Lung (tissue), 16 donors: Measurements from ENCODE around the gene ADCYAP1R1. TPM values are rescaled to one million over a fixed set of nuclear protein-coding genes. Genes with fewer than 3 reads are reported as not detected.
A peak's percentile ranks its signal among the peaks of the same experiment; 100 is the strongest.

ENCODE experiments used
- ATAC-seq: fragments of 200-7000 bp; cut with Tn5 transposase; one replicate; pipeline ENCODE4 v1.9.1; 2020; ENCODE audit warnings: moderate number of reproducible peaks; ENCODE audit not compliant: insufficient read depth, low FRiP score
- DNase-seq, 3 donors: peaks; one replicate each; pipeline ENCODE4 v3.0.0-alpha.2; 2013 to 2017
- H3K27ac ChIP-seq, 2 donors: one replicate each; pipeline ENCODE4 v1.5.1; 2013; ENCODE audit warnings: mild to moderate bottlenecking in 2 of 2, moderate library complexity in 2 of 2, control low read depth in 1 of 2, inconsistent platforms in 1 of 2, low read depth in 1 of 2, low read length in 1 of 2
- H3K27me3 ChIP-seq, 3 donors: one replicate each; pipeline ENCODE4 v1.5.1; 2013; ENCODE audit warnings: low read length in 2 of 3; ENCODE audit not compliant: control insufficient read depth in 3 of 3, insufficient read depth in 3 of 3
- H3K36me3 ChIP-seq, 4 donors: one replicate each; pipeline ENCODE4 v1.5.1; 2013; ENCODE audit warnings: low read length in 4 of 4, mild to moderate bottlenecking in 1 of 4, moderate library complexity in 1 of 4; ENCODE audit not compliant: control insufficient read depth in 4 of 4, insufficient read depth in 4 of 4
- H3K4me1 ChIP-seq, 5 donors: one replicate each; pipeline ENCODE4 v1.5.1; 2013; ENCODE audit warnings: low read length in 5 of 5, mild to moderate bottlenecking in 2 of 5, moderate library complexity in 1 of 5; ENCODE audit not compliant: control insufficient read depth in 5 of 5, insufficient read depth in 5 of 5
- H3K4me3 ChIP-seq: one replicate; pipeline ENCODE4 v1.5.1; 2013; ENCODE audit warnings: mild to moderate bottlenecking, control low read depth, moderate library complexity
- H3K9ac ChIP-seq, 2 donors: one replicate each; pipeline ENCODE4 v1.5.1; 2013; ENCODE audit warnings: low read length in 2 of 2, control low read depth in 1 of 2; ENCODE audit not compliant: insufficient read depth in 1 of 2
- H3K9me3 ChIP-seq, 4 donors: one replicate each; pipeline ENCODE4 v1.5.1; 2013; ENCODE audit warnings: low read length in 3 of 4, mild to moderate bottlenecking in 1 of 4, moderate library complexity in 1 of 4; ENCODE audit not compliant: control insufficient read depth in 4 of 4, insufficient read depth in 3 of 4
- WGBS, 2 donors: extraction: QIAGEN DNeasy Blood & Tissue Kit; methylation state at CpG; one replicate each; pipeline ENCODE4 v1.1.7; 2013; 5-methylcytosine and 5-hydroxymethylcytosine counted together
- long read RNA-seq, 5 donors: transcript quantifications; one replicate each; lab custom pipeline, GENCODE V29; 2026
- polyA plus RNA-seq, 2 donors: library from polyadenylated mRNA; stranded (reverse); fragments of 200-250 nt; gene quantifications; one replicate each; pipeline ENCODE4 v1.2.1, GENCODE V29; 2013
- total RNA-seq, 2 donors: library from RNA; depleted of rRNA in 1 of 2; stranded (reverse); fragments of >200 nt in 1 of 2; gene quantifications; one replicate each; pipeline ENCODE4 v1.2.1, GENCODE V29; 2014 to 2021
- TF ChIP-seq, protein P1 (sequence below): IDR thresholded peaks from 2 replicates; pipeline ENCODE4 v1.5.1; 2012; ENCODE audit warnings: mild to moderate bottlenecking; ENCODE audit errors: control extremely low read depth, extremely low read depth
- donor health status: control.
- donor health status: control.
- donor health status: Bipolar disorder and iron deficiency.
- donor health status: healthy.
- donor health status: DM: yes; HTN: yes; CAD: no.

Gene ADCYAP1R1
- under 1 TPM; 0.25 to 1.00 TPM for total RNA-seq
- under 1 TPM; 0.14 to 0.53 TPM for polyA plus RNA-seq
- long read RNA-seq, donor 1: 0 reads
- long read RNA-seq, donor 2: 0 reads
- long read RNA-seq, donor 3: 0 reads
- long read RNA-seq, donor 4: 0 reads
- long read RNA-seq, donor 5: 0 reads

DNA sequence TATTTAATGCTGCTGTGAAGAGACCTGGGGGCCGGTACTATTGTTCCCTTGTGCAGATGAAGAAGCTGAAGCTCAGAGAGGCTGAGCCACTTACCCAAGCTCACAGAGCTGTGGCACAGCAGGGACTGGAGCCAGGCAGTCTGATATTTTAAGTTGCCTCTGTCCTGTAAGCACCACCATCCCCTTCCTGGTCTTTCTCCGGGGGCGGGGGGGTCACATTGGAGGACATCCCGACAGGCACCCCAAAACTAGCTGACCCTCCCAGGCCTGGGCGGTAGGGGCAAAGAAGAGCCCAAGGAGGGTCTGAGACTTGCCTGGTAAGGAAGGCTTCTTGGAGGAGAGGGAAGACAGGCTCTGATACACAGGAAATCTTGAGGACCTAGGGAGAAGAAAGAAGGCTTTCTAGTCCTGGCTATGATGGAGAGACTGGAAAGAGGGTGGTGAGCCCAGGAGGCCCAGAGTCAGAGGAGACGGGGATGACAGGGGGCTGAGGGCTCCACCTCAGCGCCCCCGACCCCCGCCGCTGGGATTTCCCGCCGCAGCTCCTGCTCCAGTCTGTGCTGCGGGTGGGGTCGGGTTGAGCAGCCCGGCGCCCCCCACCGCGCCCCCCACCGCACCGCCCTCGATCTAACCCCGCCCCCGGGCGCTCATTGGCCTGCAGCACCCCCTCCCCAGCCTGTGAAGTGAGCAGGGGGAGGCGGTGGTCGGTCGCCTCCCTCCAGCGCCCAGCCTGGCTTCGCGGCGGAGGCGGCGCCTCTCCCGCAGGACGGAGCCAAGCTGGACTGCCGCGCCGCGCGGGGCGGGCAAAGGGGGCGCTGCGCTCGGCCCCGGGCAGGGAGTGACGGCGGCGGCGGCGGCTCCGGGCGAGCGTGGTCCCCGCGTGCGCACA lies at the start of gene ADCYAP1R1:
ADCYAP1R1 (plus strand) TSS at position 711 of the 889 bp plus-strand sequence. CDS start 10,957 bp downstream, outside the sequence.
- peaks cover 10 to 34% (median 31%) of the 10 kb centered on the region in 3 donors for H3K27me3 ChIP-seq
- TF ChIP-seq, protein P1, sequence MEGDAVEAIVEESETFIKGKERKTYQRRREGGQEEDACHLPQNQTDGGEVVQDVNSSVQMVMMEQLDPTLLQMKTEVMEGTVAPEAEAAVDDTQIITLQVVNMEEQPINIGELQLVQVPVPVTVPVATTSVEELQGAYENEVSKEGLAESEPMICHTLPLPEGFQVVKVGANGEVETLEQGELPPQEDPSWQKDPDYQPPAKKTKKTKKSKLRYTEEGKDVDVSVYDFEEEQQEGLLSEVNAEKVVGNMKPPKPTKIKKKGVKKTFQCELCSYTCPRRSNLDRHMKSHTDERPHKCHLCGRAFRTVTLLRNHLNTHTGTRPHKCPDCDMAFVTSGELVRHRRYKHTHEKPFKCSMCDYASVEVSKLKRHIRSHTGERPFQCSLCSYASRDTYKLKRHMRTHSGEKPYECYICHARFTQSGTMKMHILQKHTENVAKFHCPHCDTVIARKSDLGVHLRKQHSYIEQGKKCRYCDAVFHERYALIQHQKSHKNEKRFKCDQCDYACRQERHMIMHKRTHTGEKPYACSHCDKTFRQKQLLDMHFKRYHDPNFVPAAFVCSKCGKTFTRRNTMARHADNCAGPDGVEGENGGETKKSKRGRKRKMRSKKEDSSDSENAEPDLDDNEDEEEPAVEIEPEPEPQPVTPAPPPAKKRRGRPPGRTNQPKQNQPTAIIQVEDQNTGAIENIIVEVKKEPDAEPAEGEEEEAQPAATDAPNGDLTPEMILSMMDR: no peak
- ATAC-seq: no peak

DNA sequence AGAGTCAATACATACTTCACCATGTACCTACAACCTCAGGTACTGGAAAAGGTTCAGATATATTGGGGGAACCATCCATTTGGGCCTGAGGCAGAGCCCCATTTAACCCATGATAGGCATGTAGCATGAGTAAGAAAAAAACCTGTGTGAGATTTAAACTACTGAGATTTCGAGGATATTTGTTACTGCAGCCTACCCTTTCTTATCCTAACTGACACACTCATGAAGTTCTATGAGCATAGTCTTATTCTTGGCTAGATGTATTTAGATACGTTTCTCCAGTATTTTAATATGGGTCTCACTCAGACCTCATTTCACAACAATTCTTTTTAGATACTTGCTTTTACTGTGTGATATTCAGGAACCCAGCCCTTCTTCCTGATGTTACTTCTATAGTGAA lies 49.0 kb upstream of the ADCYAP1R1 start:
- Histone ChIP-seq H3K27me3 (no peaks in the 10 kb centered on the region), H3K9me3 (peaks cover 0 to 2% (median 0%) of the 10 kb centered on the region in 4 donors), H3K4me3 (no peak overlapping the region), H3K36me3 (no peaks in the 10 kb centered on the region), H3K4me1 (no peaks in the 10 kb centered on the region), H3K27ac (no peak overlapping the region), H3K9ac (no peak overlapping the region)
- no peak for DNase-seq
- TF ChIP-seq, protein P1: no peak
- no peak for ATAC-seq
- 93 to 94% methylated on average over 2 of the region's 2 CpGs for WGBS, 2 donors

More for the DNA sequence above, at the start of gene ADCYAP1R1:
- peak; percentile 48 to 74 (median 68) for DNase-seq
- H3K36me3 ChIP-seq: no peaks in the 10 kb centered on the region
- H3K4me3 ChIP-seq: peak within 1 kb of the TSS; percentile 21
- H3K9ac ChIP-seq: no peak within 1 kb of the TSS
- 6% methylated on average over 47 to 56 of the region's 56 CpGs for WGBS, 2 donors
- peaks cover 0 to 7% (median 0%) of the 10 kb centered on the region in 5 donors for H3K4me1 ChIP-seq
- no peak within 1 kb of the TSS for H3K27ac ChIP-seq
- peaks cover 0 to 2% (median 0%) of the 10 kb centered on the region in 4 donors for H3K9me3 ChIP-seq

DNA sequence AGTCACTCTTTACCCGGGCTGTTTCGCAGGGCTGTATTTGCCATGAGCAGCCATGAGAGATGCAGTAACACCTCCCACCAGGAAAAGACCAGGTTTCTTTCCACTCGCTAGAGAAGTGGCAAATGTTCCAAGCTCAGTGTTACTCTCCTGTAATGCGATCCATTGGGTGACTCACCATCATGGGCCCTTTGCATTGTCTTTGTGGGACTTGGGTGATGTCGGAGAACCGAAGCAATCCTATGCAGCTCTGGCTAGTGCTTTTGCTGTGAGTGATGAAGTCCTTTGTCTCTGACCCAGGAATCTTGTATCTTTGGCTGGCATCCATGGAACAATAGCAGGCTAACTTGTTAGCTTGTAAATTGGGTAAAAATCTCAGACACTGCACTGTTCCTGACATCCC lies 48.4 kb upstream of the ADCYAP1R1 start:
- Histone ChIP-seq H3K9ac (no peak overlapping the region), H3K27ac (no peak overlapping the region), H3K27me3 (no peaks in the 10 kb centered on the region), H3K4me3 (no peak overlapping the region), H3K4me1 (no peaks in the 10 kb centered on the region), H3K9me3 (peaks cover 0 to 2% (median 0%) of the 10 kb centered on the region in 4 donors), H3K36me3 (no peaks in the 10 kb centered on the region)
- TF ChIP-seq, protein P1: no peak
- WGBS, 2 donors: 92 to 96% methylated on average over 6 of the region's 6 CpGs
- ATAC-seq: no peak
- DNase-seq: no peak
